Osteoblast (primary cell): Measurements from ENCODE around the gene CD151. TPM values are rescaled to one million over a fixed set of nuclear protein-coding genes. Genes with fewer than 3 reads are reported as not detected.

Experiments used
- DNase-seq: peaks from one replicate; pipeline ENCODE4 v3.0.0; 2011; ENCODE audit warnings: low spot score, mixed read lengths; ENCODE audit not compliant: insufficient read length; ENCODE audit errors: missing footprints
- H2AFZ ChIP-seq: 2 replicates; pipeline ENCODE4 v1.6.0; 2011; ENCODE audit warnings: mild to moderate bottlenecking, low read length
- H3K27ac ChIP-seq: 2 replicates; pipeline ENCODE4 v1.5.1; 2011; ENCODE audit warnings: mild to moderate bottlenecking, low read depth, low read length, moderate library complexity
- H3K27me3 ChIP-seq: 2 replicates; pipeline ENCODE4 v1.6.0; 2012; ENCODE audit warnings: mild to moderate bottlenecking, control low read depth, inconsistent platforms, low read length, moderate library complexity; ENCODE audit not compliant: insufficient read depth
- H3K36me3 ChIP-seq: 2 replicates; pipeline ENCODE4 v1.5.1; 2011; ENCODE audit warnings: mild to moderate bottlenecking, low read length, control low read depth, moderate library complexity; ENCODE audit not compliant: insufficient read depth
- H3K4me1 ChIP-seq: 2 replicates; pipeline ENCODE4 v1.5.1; 2011; ENCODE audit warnings: mild to moderate bottlenecking, low read length, control low read depth, moderate library complexity; ENCODE audit not compliant: insufficient read depth
- H3K4me2 ChIP-seq: 2 replicates; pipeline ENCODE4 v1.6.0; 2011; ENCODE audit warnings: mild to moderate bottlenecking, low read length; ENCODE audit not compliant: insufficient read depth
- H3K4me3 ChIP-seq: fragments of 200-600 bp; sonication (generic); 3 replicates; pipeline ENCODE4 v1.5.1; 2012; ENCODE audit warnings: mild to moderate bottlenecking, low read length, inconsistent platforms; ENCODE audit not compliant: insufficient read depth
- H3K79me2 ChIP-seq: 2 replicates; pipeline ENCODE4 v1.6.0; 2012; ENCODE audit warnings: mild to moderate bottlenecking, low read length, control low read depth, inconsistent platforms; ENCODE audit not compliant: insufficient read depth
- H3K9me3 ChIP-seq: 2 replicates; pipeline ENCODE4 v1.5.1; 2011; ENCODE audit warnings: low read depth, low read length, control low read depth
- H4K20me1 ChIP-seq: 2 replicates; pipeline ENCODE4 v1.6.0; 2012; ENCODE audit warnings: mild to moderate bottlenecking, low read length, control low read depth; ENCODE audit not compliant: insufficient read depth
- CTCF ChIP-seq: IDR thresholded peaks from 2 replicates; pipeline ENCODE4 v1.5.1; 2011; ENCODE audit warnings: mild to moderate bottlenecking, low read depth, low read length, moderate library complexity; ENCODE audit errors: extremely low read depth
- total RNA-seq: library from RNA; depleted of rRNA; stranded (reverse); fragments of >200 nt; gene quantifications from 2 replicates; pipeline ENCODE4 v1.2.3, GENCODE V29; 2012

Gene CD151
- total RNA-seq, 1 donor = 416 TPM

DNA sequence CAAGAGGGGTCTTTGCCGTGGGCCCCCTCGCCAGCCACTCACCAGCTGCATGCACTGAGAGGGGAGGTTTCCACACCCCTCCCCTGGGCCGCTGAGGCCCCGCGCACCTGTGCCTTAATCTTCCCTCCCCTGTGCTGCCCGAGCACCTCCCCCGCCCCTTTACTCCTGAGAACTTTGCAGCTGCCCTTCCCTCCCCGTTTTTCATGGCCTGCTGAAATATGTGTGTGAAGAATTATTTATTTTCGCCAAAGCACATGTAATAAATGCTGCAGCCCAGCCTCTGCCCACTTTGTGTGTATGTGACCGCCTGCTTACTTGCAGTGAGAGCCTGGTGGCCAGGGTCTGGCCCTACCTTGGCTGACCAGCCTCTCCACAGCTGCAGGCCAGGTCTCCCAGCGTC is 7.8 kb upstream of the CD151 start:
- no peaks in the 10 kb centered on the region for H3K9me3 ChIP-seq
- peaks cover 38% of the 10 kb centered on the region for H4K20me1 ChIP-seq
- TF ChIP-seq CTCF = no peak
- H2AFZ ChIP-seq = no peak overlapping the region
- peaks cover 27% of the 10 kb centered on the region for H3K79me2 ChIP-seq
- H3K4me3 ChIP-seq = no peak overlapping the region
- H3K36me3 ChIP-seq = peaks cover 13% of the 10 kb centered on the region
- H3K4me1 ChIP-seq = peaks cover 35% of the 10 kb centered on the region
- DNase-seq = no peak
- no peaks in the 10 kb centered on the region for H3K27me3 ChIP-seq
- no peak overlapping the region for H3K27ac ChIP-seq
- H3K4me2 ChIP-seq = no peak overlapping the region

GRCh38 chr11:825366-826226 is 7.2 kb upstream of the CD151 start:
- TF ChIP-seq CTCF = no peak
- H3K36me3 ChIP-seq = peaks cover 13% of the 10 kb centered on the region
- no peak for DNase-seq
- peaks cover 20% of the 10 kb centered on the region for H3K79me2 ChIP-seq
- H3K4me2 ChIP-seq = no peak overlapping the region
- H3K4me3 ChIP-seq = no peak overlapping the region
- no peak overlapping the region for H2AFZ ChIP-seq
- peaks cover 35% of the 10 kb centered on the region for H3K4me1 ChIP-seq
- H3K9me3 ChIP-seq = no peaks in the 10 kb centered on the region
- H3K27me3 ChIP-seq = no peaks in the 10 kb centered on the region
- H4K20me1 ChIP-seq = peaks cover 35% of the 10 kb centered on the region
- H3K27ac ChIP-seq = no peak overlapping the region

DNA sequence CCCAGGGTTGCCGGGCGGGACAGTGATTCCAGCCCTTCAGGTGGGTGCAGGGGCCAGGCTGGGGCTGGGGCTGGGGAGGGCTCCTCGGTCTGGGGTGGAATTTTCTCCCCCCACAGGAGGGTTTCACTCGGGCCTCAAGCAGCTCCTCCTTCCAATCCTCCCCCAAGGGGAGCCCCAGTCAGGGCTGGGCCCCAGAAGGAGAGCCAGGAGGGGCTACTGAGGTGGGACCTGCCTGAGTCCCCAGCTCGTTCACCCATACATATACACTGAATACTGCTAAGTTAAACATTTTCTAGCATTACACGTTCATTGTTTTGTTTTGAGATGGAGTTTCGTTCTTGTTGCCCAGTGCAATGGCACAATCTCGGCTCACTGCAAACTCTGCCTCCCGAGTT is 6.5 kb upstream of the CD151 start:
- H3K4me2 ChIP-seq = no peak overlapping the region
- no peak overlapping the region for H3K4me3 ChIP-seq
- no peaks in the 10 kb centered on the region for H3K9me3 ChIP-seq
- H3K4me1 ChIP-seq = peaks cover 35% of the 10 kb centered on the region
- no peak for TF ChIP-seq CTCF
- H3K27ac ChIP-seq = no peak overlapping the region
- peaks cover 13% of the 10 kb centered on the region for H3K36me3 ChIP-seq
- H2AFZ ChIP-seq = no peak overlapping the region
- DNase-seq = no peak
- H3K79me2 ChIP-seq = peaks cover 14% of the 10 kb centered on the region
- H4K20me1 ChIP-seq = peaks cover 32% of the 10 kb centered on the region
- H3K27me3 ChIP-seq = no peaks in the 10 kb centered on the region

DNA sequence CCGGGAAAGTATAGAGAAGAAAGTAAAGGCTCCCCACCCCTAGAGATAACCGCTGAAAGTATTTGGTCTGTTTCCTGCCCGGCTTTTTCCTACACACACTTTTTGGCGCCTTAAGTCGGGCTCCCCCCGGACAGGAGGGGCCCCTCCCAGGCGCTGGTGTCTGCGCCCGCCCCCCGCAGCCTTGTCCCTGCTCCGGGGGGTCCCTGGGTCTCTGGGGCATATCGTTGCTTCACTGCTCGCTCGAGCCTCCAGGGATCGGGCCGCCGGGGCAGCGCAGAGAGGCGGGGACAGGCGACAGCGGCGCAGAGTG is 6.0 kb upstream of the CD151 start:
- no peak for DNase-seq
- Histone ChIP-seq H3K27ac (no peak overlapping the region), H3K4me2 (peak overlapping the region; percentile 58), H3K9me3 (no peaks in the 10 kb centered on the region), H2AFZ (no peak overlapping the region), H3K27me3 (no peaks in the 10 kb centered on the region), H3K36me3 (peaks cover 13% of the 10 kb centered on the region), H3K79me2 (peaks cover 8% of the 10 kb centered on the region), H3K4me3 (peak overlapping the region; percentile 58), H4K20me1 (peaks cover 31% of the 10 kb centered on the region), H3K4me1 (peaks cover 35% of the 10 kb centered on the region)
- TF ChIP-seq CTCF = no peak
